Fibroblast of the conjunctiva (primary cell): ENCODE results near the gene PLA2G1B.

Experiments
- DNase-seq: peaks from one replicate; pipeline ENCODE4 v3.0.0-alpha.2; 2010; ENCODE audit warnings: low read depth

Gene PLA2G1B

DNA sequence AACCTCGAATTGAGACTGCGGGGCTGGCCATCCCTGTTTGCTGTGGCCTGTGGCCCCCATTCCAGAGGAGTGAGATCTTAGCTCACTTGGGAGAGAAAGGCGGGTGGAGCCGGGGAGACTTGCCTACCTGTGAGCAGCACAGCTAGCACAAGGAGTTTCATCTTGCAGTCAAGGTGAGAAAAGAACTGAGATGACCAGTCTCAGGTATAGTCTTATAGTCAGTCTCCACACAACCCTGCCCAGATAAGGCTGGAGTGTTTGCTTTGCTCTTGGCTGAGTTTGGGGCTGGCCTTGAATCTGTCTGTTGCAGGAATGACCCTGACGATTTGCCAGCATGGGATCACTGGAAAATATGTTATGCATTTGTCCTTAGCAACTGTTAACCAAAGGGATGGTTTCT lies at the start of gene PLA2G1B:
PLA2G1B (minus strand) TSS at position 187 of the 400 bp plus-strand sequence; CDS start at position 161, 26 bp downstream.
- no peak for DNase-seq

GRCh38 chr12:120376934-120377572 lies 49.5 kb upstream of the PLA2G1B start:
- no peak for DNase-seq

GRCh38 chr12:120376416-120376815 lies 48.8 kb upstream of the PLA2G1B start:
- no peak for DNase-seq

DNA sequence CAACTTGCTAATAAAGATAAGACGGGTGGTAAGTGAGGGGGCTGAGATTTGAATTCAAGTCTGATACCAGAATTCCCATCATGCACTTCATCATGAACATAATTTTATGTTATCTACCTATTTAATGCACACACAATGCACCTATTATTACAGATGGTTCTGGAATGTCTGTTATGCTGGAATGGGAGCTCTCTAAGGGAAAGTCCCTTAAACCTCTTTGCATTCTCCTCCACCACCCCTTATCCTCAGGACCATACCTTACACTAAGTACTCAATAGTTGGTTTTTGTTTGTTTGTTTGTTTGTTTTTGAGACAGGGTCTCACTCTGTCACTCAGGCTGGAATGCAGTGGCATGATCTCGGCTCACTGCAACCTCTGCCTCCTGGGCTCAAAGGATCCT lies 48.4 kb upstream of the PLA2G1B start:
- DNase-seq = no peak

GRCh38 chr12:120373683-120374082 lies 46.1 kb upstream of the PLA2G1B start:
- DNase-seq = no peak

GRCh38 chr12:120370343-120371243 lies 43.0 kb upstream of the PLA2G1B start:
- DNase-seq = no peak

DNA sequence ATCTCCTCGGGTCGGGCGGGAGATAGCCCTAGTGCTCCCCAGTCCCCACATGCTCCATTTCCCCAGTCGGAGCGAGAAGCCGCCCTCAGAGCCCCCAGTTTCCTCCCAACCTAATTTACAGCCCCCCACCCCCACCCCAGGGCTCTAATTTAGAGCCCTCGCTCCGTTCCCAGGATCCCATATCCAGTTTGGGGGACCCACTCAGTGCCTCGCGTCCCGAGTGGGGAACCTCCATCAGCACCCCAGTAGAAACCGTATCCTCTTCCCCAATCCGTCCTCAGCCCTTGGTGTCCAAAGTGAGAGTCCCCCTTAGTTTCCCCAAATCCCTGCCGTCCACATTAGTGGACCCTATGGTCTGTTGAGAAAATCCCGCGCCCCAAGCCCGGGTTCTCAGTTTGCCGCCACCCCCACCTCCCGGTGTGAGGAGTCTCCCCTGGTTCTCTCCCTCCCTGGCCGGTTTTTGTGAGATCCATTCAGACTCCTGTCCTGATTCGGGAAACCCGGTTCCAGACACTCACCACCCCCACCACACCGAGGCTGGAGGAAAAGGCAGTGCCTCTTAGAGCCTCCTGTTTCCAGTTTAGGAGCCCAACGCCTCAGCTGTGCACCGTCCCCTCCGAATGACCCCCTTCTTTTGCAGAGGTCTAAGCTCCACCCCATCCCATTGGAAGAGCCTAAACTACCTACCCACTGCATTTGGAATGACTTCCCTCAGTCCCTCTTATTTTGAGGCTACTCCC lies 42.2 kb upstream of the PLA2G1B start:
- no peak for DNase-seq

DNA sequence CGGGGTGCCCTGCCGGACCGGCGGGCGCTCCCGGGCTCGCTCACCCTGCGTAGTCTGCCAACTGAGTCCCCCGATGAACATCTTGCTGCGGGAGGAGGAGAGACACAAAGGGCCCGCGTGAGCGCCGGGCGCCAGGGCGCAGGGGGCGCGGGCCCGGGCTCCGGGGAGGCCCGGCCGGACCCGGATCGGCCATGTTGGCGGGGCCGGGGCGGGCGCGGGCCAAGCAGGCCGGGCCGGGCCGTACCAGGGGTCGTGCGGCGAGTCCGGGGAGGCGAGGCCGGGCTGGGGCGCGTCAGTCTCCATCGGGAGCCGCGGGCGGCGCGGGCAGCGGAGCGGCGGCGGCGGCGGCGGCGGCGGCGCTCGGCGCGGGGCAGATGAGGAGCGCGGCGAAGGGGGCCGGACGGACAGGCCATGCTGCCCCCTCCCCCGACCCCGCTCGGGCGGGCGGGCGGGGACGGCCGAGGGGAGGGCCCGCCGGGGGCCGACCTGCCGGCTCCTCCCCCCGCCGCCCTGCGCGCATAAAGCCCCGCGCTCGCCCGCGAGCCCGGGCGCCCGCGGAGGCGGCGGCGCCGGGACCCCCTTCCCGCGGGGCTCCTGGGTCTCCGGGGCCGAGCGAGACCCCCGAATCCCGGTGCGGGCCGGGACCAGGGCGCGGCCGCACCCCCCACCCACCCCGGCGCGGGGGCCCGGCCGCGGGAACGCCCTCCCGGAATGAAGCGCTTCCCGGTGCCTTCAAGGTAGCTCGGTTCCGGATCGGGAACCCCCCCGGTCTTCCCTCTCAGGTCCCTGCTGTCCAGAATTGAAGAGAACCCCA lies 41.4 kb upstream of the PLA2G1B start, which contains the start of gene MSI1:
MSI1 (minus strand) TSS at position 376 of the 814 bp plus-strand sequence; CDS start at position 303, 73 bp downstream.
- no peak for DNase-seq

GRCh38 chr12:120367924-120368788 lies 40.6 kb upstream of the PLA2G1B start:
- DNase-seq = no peak

GRCh38 chr12:120367233-120367923 lies 39.8 kb upstream of the PLA2G1B start:
- no peak for DNase-seq

GRCh38 chr12:120366845-120367232 lies 39.3 kb upstream of the PLA2G1B start:
- DNase-seq = no peak

DNA sequence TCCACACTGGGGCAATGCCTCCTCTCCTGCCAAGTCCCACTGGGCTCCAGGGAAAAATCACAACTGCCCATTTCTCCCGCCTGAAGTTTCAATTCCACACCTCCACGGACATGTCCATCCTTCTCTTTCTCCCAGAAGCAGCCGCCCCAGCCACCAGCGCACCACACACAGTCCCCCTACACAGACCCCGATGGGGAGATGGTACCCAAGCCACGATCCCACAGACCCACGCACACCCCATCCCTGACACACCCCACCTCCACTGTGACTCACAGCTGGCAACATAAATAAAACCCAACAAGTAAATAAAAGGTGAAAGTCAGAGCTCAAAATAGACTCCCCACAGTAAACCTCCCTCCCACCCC lies 38.7 kb upstream of the PLA2G1B start:
- DNase-seq = no peak

DNA sequence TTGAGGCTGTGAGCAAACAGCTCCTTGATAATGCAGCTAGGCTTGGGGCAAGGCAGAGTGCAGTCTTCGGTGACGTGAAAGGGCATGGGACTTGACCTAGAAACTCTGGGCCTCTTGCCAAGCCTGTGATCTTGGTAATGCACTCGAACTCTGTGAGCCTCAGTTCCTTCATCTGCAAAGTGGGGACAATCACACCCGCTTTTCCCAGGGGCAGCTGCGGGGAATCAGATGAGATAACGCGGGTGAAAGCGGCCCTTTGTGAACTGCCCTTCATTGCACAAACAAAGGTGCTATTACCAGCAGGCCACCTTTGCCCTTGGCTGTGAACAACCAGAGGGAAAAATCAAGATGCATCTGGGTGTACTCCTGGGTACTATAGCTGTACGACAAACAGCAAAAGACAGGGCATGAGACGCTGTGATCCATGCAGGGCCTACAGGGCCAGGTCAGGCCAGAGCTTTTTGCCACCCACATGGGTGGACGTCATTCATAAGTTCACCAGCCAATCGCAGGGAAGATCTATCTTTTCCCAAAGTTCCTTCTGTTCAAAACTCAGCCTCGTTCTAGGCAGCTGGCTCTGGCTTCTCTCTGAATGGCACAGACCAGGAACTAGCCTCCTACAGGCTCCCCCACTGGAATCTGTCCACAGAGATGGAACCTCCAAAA lies 38.2 kb upstream of the PLA2G1B start:
- DNase-seq = no peak

DNA sequence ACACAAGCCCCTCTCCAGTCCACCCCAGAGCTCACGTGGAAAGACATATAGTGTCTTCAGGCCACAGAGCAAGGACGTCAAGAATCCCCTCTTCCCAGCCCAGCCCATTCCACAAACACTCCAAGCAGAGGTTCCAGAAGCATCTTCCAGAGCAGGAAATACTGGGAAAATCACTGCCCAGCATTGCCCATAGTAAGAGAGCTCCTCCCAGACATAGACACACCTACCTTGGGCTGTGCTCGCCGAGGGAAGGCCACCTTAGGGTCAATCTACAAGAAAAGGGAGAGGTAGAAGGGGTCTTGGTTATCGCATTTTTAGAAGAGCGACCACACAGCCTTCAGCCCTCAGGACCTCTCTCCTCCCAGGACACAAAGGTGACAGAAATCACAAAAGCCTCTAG lies 36.9 kb upstream of the PLA2G1B start:
- no peak for DNase-seq

- DNase-seq = no peak
Measured at GRCh38 chr12:120363274-120363855, 35.8 kb upstream of the PLA2G1B start.

DNA sequence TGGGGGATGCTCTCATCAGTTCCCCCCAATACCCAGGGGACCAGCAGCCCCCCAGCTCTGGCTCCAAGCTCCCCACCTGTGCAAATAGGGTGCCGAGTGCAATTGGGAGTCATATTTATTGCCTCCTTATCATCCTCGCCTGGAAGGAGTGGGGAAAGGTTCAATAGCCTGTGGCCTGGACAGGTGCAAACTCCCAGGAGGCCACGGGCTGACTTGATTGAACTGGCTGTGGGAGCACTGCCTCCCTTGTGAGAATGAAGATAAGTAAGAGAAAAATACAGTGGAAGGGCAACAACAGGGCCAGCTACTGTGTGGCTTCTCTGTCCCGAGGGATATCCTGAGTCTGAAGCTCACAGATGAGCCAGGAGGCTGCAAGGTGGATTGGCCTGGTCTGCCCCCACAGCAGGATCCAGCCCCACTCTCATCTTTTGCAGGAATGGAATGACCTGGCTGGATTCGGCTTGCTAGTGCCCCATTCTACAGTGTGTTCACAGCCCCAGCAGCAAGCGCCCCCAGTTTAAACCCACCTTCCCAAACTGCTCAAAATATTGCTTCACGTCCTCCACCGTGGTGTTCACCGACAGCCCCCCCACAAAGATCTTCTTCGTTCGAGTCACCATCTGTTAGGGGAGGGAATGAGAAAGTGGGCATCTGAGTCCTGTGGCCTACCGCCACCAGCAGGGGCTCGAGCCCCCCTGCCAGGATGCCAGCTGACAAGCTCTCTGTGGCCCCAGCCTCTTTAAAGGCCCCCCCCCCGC lies 35.1 kb upstream of the PLA2G1B start:
- no peak for DNase-seq

- peak; percentile 68 for DNase-seq
Measured at GRCh38 chr12:120361506-120362208, 34.1 kb upstream of the PLA2G1B start.

- DNase-seq = no peak
Measured at GRCh38 chr12:120359128-120359527, 31.5 kb upstream of the PLA2G1B start.
